Activated CD4-positive, alpha-beta T cell treated with anti-CD3 and anti-CD28 coated beads, Interleukin-2, amount 10 ng/mL, durations not matched to agents 24 days and 14 days (primary cell): ENCODE data around the gene TAB2. TPM values are rescaled to one million over a fixed set of nuclear protein-coding genes. Genes with fewer than 3 reads are reported as not detected.

Source experiments
- DNase-seq: peaks from one replicate; pipeline ENCODE4 v3.0.0; 2022
- H3K27ac Mint-ChIP-seq: one replicate; pipeline ENCODE4 v1.8.0; 2022; ENCODE audit warnings: mild to moderate bottlenecking, mixed read lengths
- H3K27me3 Mint-ChIP-seq: one replicate; pipeline ENCODE4 v1.8.0; 2022; ENCODE audit warnings: mixed read lengths
- H3K36me3 Mint-ChIP-seq: one replicate; pipeline ENCODE4 v1.8.0; 2022; ENCODE audit warnings: low read depth, mild to moderate bottlenecking, mixed read lengths
- H3K4me1 Mint-ChIP-seq: one replicate; pipeline ENCODE4 v1.8.0; 2021; ENCODE audit warnings: mixed read lengths
- H3K4me3 Mint-ChIP-seq: one replicate; pipeline ENCODE4 v1.8.0; 2022; ENCODE audit warnings: mild to moderate bottlenecking, moderate library complexity, mixed read lengths
- H3K9me3 Mint-ChIP-seq: one replicate; pipeline ENCODE4 v1.8.0; 2021; ENCODE audit warnings: mixed read lengths
- intact Hi-C: fragments of 100-400 bp; cut with micrococcal nuclease; formaldehyde crosslinking; loops from one replicate; pipeline ENCODE4 v1.15.1; 2023
- total RNA-seq: library from RNA; stranded (reverse); gene quantifications from 2 replicates; pipeline ENCODE4 v1.2.3, GENCODE V29; 2022

Gene TAB2
- total RNA-seq, 1 donor from 2014 or later = 136 TPM

GRCh38 chr6:149379977-149380376 is 62.5 kb downstream of the TAB2 start:
- no peaks in the 10 kb centered on the region for H3K27me3 Mint-ChIP-seq
- peak overlapping the region; percentile 56 for H3K27ac Mint-ChIP-seq
- peaks cover 62% of the 10 kb centered on the region for H3K4me1 Mint-ChIP-seq
- peaks cover 83% of the 10 kb centered on the region for H3K36me3 Mint-ChIP-seq
- intact Hi-C loops = loop anchor here (1.0 kb wide), 1 partner anchor 9 kb away; no protein-coding TSS in a partner anchor
- no peaks in the 10 kb centered on the region for H3K9me3 Mint-ChIP-seq
- no peak overlapping the region for H3K4me3 Mint-ChIP-seq
- no peak for DNase-seq

GRCh38 chr6:149380523-149380922 is 63.0 kb downstream of the TAB2 start:
- Mint-ChIP-seq H3K36me3 (peaks cover 84% of the 10 kb centered on the region), H3K4me3 (no peak overlapping the region), H3K27ac (peak overlapping the region; percentile 43), H3K9me3 (no peaks in the 10 kb centered on the region), H3K27me3 (no peaks in the 10 kb centered on the region), H3K4me1 (peaks cover 58% of the 10 kb centered on the region)
- intact Hi-C loops = loop anchor here (1.0 kb wide), 1 partner anchor 9 kb away; no protein-coding TSS in a partner anchor
- DNase-seq = no peak

- peaks cover 11% of the 10 kb centered on the region for H3K9me3 Mint-ChIP-seq
- peaks cover 90% of the 10 kb centered on the region for H3K36me3 Mint-ChIP-seq
- no peaks in the 10 kb centered on the region for H3K27me3 Mint-ChIP-seq
- DNase-seq = no peak
- H3K4me3 Mint-ChIP-seq = no peak overlapping the region
- intact Hi-C loops = no loop called here
- H3K4me1 Mint-ChIP-seq = peaks cover 58% of the 10 kb centered on the region
- H3K27ac Mint-ChIP-seq = peak overlapping the region; percentile 32
Observed at GRCh38 chr6:149383371-149383770, 65.9 kb downstream of the TAB2 start.

- intact Hi-C loops = no loop called here
- Mint-ChIP-seq H3K4me1 (peaks cover 51% of the 10 kb centered on the region), H3K27ac (peak overlapping the region; percentile 69)
Observed at GRCh38 chr6:149384464-149384863, 67.0 kb downstream of the TAB2 start.

GRCh38 chr6:149385998-149386646 is 68.6 kb downstream of the TAB2 start:
- Mint-ChIP-seq H3K9me3 (peaks cover 11% of the 10 kb centered on the region), H3K4me1 (peaks cover 53% of the 10 kb centered on the region), H3K36me3 (peaks cover 88% of the 10 kb centered on the region), H3K27me3 (no peaks in the 10 kb centered on the region), H3K4me3 (no peak overlapping the region), H3K27ac (peak overlapping the region; percentile 22)
- intact Hi-C loops = loop anchor here (2.0 kb wide), 1 partner anchor 17 kb away; no protein-coding TSS in a partner anchor
- peak; percentile 60 for DNase-seq

More at GRCh38 chr6:149384464-149384863, 67.0 kb downstream of the TAB2 start:
- no peak overlapping the region for H3K4me3 Mint-ChIP-seq
- H3K9me3 Mint-ChIP-seq = peaks cover 11% of the 10 kb centered on the region
- DNase-seq = no peak
- no peaks in the 10 kb centered on the region for H3K27me3 Mint-ChIP-seq
- peaks cover 87% of the 10 kb centered on the region for H3K36me3 Mint-ChIP-seq

GRCh38 chr6:149387779-149388512 is 70.4 kb downstream of the TAB2 start:
- H3K36me3 Mint-ChIP-seq = peaks cover 88% of the 10 kb centered on the region
- H3K27ac Mint-ChIP-seq = peak overlapping the region; percentile 72
- H3K27me3 Mint-ChIP-seq = no peaks in the 10 kb centered on the region
- peaks cover 11% of the 10 kb centered on the region for H3K9me3 Mint-ChIP-seq
- intact Hi-C loops = loop anchor here (2.0 kb wide), 1 partner anchor 19 kb away; no protein-coding TSS in a partner anchor
- peaks cover 59% of the 10 kb centered on the region for H3K4me1 Mint-ChIP-seq
- DNase-seq = no peak
- no peak overlapping the region for H3K4me3 Mint-ChIP-seq

GRCh38 chr6:149389509-149390297 is 72.2 kb downstream of the TAB2 start:
- peaks cover 60% of the 10 kb centered on the region for H3K4me1 Mint-ChIP-seq
- peak overlapping the region; percentile 46 for H3K27ac Mint-ChIP-seq
- no peaks in the 10 kb centered on the region for H3K27me3 Mint-ChIP-seq
- peaks cover 11% of the 10 kb centered on the region for H3K9me3 Mint-ChIP-seq
- H3K36me3 Mint-ChIP-seq = peaks cover 84% of the 10 kb centered on the region
- intact Hi-C loops = loop anchor here (5.0 kb wide), 2 partner anchors 177 to 247 kb away; no protein-coding TSS in a partner anchor
- no peak for DNase-seq
- no peak overlapping the region for H3K4me3 Mint-ChIP-seq

GRCh38 chr6:149392093-149392492 is 74.6 kb downstream of the TAB2 start:
- Mint-ChIP-seq H3K9me3 (peaks cover 3% of the 10 kb centered on the region), H3K27me3 (no peaks in the 10 kb centered on the region), H3K4me3 (no peak overlapping the region), H3K36me3 (peaks cover 85% of the 10 kb centered on the region), H3K27ac (peak overlapping the region; percentile 89), H3K4me1 (peaks cover 65% of the 10 kb centered on the region)
- intact Hi-C loops = loop anchor here (2.0 to 5.0 kb wide), 4 partner anchors 63 to 250 kb away; no protein-coding TSS in a partner anchor
- DNase-seq = no peak

GRCh38 chr6:149392535-149392934 is 75.0 kb downstream of the TAB2 start:
- no peak for DNase-seq
- Mint-ChIP-seq H3K36me3 (peaks cover 84% of the 10 kb centered on the region), H3K4me1 (peaks cover 66% of the 10 kb centered on the region), H3K27ac (peak overlapping the region; percentile 89), H3K27me3 (no peaks in the 10 kb centered on the region), H3K9me3 (peaks cover 3% of the 10 kb centered on the region), H3K4me3 (peak overlapping the region; percentile 73)
- intact Hi-C loops = loop anchor here (2.0 to 5.0 kb wide), 4 partner anchors 64 to 250 kb away; no protein-coding TSS in a partner anchor

GRCh38 chr6:149393002-149393679 is 75.6 kb downstream of the TAB2 start:
- no peaks in the 10 kb centered on the region for H3K27me3 Mint-ChIP-seq
- H3K9me3 Mint-ChIP-seq = peaks cover under 1% of the 10 kb centered on the region
- intact Hi-C loops = loop anchor here (1.0 to 5.0 kb wide), 5 partner anchors 64 to 361 kb away; no protein-coding TSS in a partner anchor
- H3K27ac Mint-ChIP-seq = peak overlapping the region; percentile 89
- DNase-seq = peak; percentile 41
- H3K36me3 Mint-ChIP-seq = peaks cover 82% of the 10 kb centered on the region
- peaks cover 66% of the 10 kb centered on the region for H3K4me1 Mint-ChIP-seq
- H3K4me3 Mint-ChIP-seq = peak overlapping the region; percentile 73

- Mint-ChIP-seq H3K27ac (peak overlapping the region; percentile 39), H3K36me3 (peaks cover 78% of the 10 kb centered on the region), H3K9me3 (no peaks in the 10 kb centered on the region), H3K4me3 (no peak overlapping the region), H3K4me1 (peaks cover 58% of the 10 kb centered on the region), H3K27me3 (no peaks in the 10 kb centered on the region)
- intact Hi-C loops = no loop called here
- no peak for DNase-seq
Observed at GRCh38 chr6:149395185-149395584, 77.7 kb downstream of the TAB2 start.

- no peak for DNase-seq
- Mint-ChIP-seq H3K4me1 (peaks cover 49% of the 10 kb centered on the region), H3K4me3 (no peak overlapping the region), H3K9me3 (no peaks in the 10 kb centered on the region), H3K27ac (peak overlapping the region; percentile 59), H3K36me3 (peaks cover 78% of the 10 kb centered on the region), H3K27me3 (no peaks in the 10 kb centered on the region)
- intact Hi-C loops = no loop called here
Observed at GRCh38 chr6:149397384-149397783, 79.9 kb downstream of the TAB2 start.

- Mint-ChIP-seq H3K36me3 (peaks cover 81% of the 10 kb centered on the region), H3K9me3 (no peaks in the 10 kb centered on the region), H3K27ac (no peak within 1 kb of the TSS), H3K4me3 (no peak within 1 kb of the TSS), H3K4me1 (peaks cover 47% of the 10 kb centered on the region), H3K27me3 (no peaks in the 10 kb centered on the region)
- intact Hi-C loops = no loop called here
- peak; percentile 57 for DNase-seq
Observed at GRCh38 chr6:149400050-149400449, 82.5 kb downstream of the TAB2 start, which contains the start of gene SUMO4. SUMO4 (plus strand) TSS chr6:149400262; CDS start chr6:149400392, 130 bp downstream.
